Effector memory CD4-positive, alpha-beta T cell (primary cell): ENCODE data around the gene DAPK1.

ENCODE experiments used
- DNase-seq, 3 donors: peaks; one replicate each; pipeline ENCODE4 v3.0.0-alpha.2; 2020
- H3K27ac ChIP-seq: 2 replicates; pipeline ENCODE4 v1.7.0; 2013; ENCODE audit warnings: mild to moderate bottlenecking, low read length, moderate library complexity; ENCODE audit not compliant: insufficient read depth, poor library complexity, severe bottlenecking
- H3K27me3 ChIP-seq: replicated peaks from 2 replicates; pipeline ENCODE4 v1.7.0; 2013; ENCODE audit warnings: mild to moderate bottlenecking, low read length; ENCODE audit not compliant: insufficient read depth, control insufficient read depth, poor library complexity, severe bottlenecking
- H3K36me3 ChIP-seq: 2 replicates; pipeline ENCODE4 v1.7.0; 2013; ENCODE audit warnings: mild to moderate bottlenecking, low read length, moderate library complexity; ENCODE audit not compliant: control insufficient read depth, insufficient read depth
- H3K4me1 ChIP-seq: 2 replicates; pipeline ENCODE4 v1.7.0; 2013; ENCODE audit warnings: low read length, mild to moderate bottlenecking; ENCODE audit not compliant: control insufficient read depth, insufficient read depth, poor library complexity, severe bottlenecking
- H3K4me3 ChIP-seq: 2 replicates; pipeline ENCODE4 v1.7.0; 2013; ENCODE audit warnings: low read length, low read depth, mild to moderate bottlenecking; ENCODE audit not compliant: insufficient read depth, poor library complexity, severe bottlenecking
- H3K9me3 ChIP-seq: 2 replicates; pipeline ENCODE4 v1.7.0; 2013; ENCODE audit warnings: mild to moderate bottlenecking, low read length, moderate library complexity; ENCODE audit not compliant: control insufficient read depth

Gene DAPK1

GRCh38 chr9:87749335-87750035 is 251.8 kb downstream of the DAPK1 start:
- Histone ChIP-seq H3K27ac (no peak overlapping the region), H3K4me3 (no peak overlapping the region), H3K4me1 (no peaks in the 10 kb centered on the region), H3K36me3 (no peaks in the 10 kb centered on the region), H3K27me3 (no peaks in the 10 kb centered on the region), H3K9me3 (peaks cover 3% of the 10 kb centered on the region)
- DNase-seq = no peak

DNA sequence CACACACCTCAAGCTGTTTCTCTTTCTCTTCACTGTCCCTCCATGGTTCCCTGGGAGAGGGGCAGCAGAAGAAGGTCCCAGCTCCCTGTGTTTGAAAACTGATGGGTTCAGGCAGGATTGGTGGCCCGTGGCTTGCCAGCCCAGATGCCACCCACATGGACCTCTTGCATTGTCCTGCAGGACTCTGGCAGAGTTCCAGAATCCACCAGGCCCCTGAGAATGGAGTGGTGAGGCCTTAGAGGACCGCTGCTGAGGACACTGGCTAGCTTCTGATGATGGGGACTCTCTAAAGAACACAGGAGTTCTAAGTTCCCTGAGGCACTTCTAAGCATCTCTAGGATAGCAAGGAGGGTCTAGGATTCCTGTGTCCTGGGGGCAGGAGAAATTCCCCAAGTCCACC is 253.1 kb downstream of the DAPK1 start:
- Histone ChIP-seq H3K27ac (no peak overlapping the region), H3K9me3 (peaks cover 3% of the 10 kb centered on the region), H3K27me3 (no peaks in the 10 kb centered on the region), H3K4me3 (no peak overlapping the region), H3K36me3 (no peaks in the 10 kb centered on the region), H3K4me1 (no peaks in the 10 kb centered on the region)
- DNase-seq = no peak

GRCh38 chr9:87751423-87751822 is 253.8 kb downstream of the DAPK1 start:
- no peaks in the 10 kb centered on the region for H3K36me3 ChIP-seq
- no peak overlapping the region for H3K4me3 ChIP-seq
- H3K4me1 ChIP-seq = no peaks in the 10 kb centered on the region
- peaks cover 3% of the 10 kb centered on the region for H3K9me3 ChIP-seq
- H3K27me3 ChIP-seq = no peaks in the 10 kb centered on the region
- H3K27ac ChIP-seq = no peak overlapping the region
- no peak for DNase-seq

DNA sequence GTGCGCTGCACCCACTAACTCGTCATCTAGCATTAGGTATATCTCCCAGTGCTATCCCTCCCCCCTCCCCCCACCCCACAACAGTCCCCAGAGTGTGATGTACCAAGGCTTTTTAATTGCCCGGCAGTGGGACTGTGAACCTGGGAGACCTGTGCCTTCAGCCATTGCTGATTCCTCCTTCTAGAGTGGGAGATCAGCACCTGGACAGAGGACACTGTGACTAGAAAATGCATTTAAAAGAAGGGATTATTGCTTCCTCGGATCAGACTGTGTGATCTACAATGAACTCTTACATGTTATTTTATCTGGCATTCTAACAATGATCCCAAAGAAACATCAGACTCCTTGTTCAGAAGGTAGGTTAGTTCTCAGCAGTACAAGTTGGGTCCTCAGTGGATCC is 254.2 kb downstream of the DAPK1 start:
- no peaks in the 10 kb centered on the region for H3K4me1 ChIP-seq
- H3K4me3 ChIP-seq = no peak overlapping the region
- no peaks in the 10 kb centered on the region for H3K36me3 ChIP-seq
- no peak overlapping the region for H3K27ac ChIP-seq
- no peaks in the 10 kb centered on the region for H3K27me3 ChIP-seq
- H3K9me3 ChIP-seq = peaks cover 3% of the 10 kb centered on the region
- DNase-seq = no peak

DNA sequence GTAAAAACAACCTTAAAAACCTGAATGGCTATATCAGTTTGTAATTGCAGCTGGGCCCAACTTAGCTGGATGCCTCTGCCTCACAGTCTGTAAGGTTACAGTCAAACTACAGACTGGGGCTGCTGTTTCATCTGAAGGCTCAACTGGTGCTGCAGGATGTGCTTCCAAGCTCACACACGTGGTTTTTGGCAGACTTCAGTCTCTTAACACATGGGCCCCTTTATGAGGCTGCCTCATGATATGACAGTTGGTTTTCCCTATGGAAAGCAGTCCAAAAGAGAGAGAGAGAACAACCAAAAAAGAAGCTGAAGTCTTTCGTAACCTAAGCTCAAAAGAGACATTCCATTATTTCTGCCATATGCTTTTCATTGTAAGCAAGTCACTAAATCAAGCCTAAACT is 255.6 kb downstream of the DAPK1 start:
- H3K9me3 ChIP-seq = peaks cover 3% of the 10 kb centered on the region
- no peak for DNase-seq
- H3K27me3 ChIP-seq = no peaks in the 10 kb centered on the region

More for the DNA sequence above, 255.6 kb downstream of the DAPK1 start:
- Histone ChIP-seq H3K27ac (no peak overlapping the region), H3K4me3 (no peak overlapping the region), H3K36me3 (no peaks in the 10 kb centered on the region), H3K4me1 (no peaks in the 10 kb centered on the region)
